LNCaP clone FGC (cell line): ENCODE data around the gene ANXA11.
"Not testable (repeated sequence)": the region's sequence is repeated elsewhere in the genome, so short reads cannot be mapped to it uniquely, and the experiment has no call there.

Experiments used
- DNase-seq: peaks from one replicate; pipeline ENCODE4 v3.0.0-alpha.2; 2011; ENCODE audit warnings: low read depth
- H3K4me3 ChIP-seq: 2 replicates; pipeline ENCODE4 v1.5.1; 2011; ENCODE audit warnings: mild to moderate bottlenecking, low read depth, low read length, control low read depth
- TF ChIP-seq, protein P1 (sequence below): IDR thresholded peaks from 2 replicates; pipeline ENCODE4 v1.5.1; 2012; ENCODE audit warnings: mild to moderate bottlenecking; ENCODE audit not compliant: control insufficient read depth, insufficient read depth; ENCODE audit errors: extremely low read depth

Gene ANXA11

DNA sequence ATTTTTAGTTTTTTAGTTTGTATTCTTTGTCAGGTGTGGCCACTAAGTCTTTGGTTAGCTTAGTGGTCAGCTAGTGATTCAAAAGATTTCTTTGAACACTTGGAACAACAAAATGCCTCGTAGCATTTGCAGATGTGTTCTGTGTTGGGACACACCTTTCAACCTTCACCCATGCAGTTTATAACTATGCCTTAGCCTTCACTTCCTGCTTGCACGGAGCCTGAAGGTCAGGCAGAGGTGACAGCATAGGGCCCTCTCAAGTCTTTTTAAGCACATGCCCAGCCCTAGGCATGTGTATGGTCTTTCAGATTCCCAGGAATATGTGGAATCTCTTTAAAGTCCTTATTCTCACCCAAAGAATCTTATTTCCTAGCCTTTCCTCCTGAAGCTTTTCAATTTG is 55.2 kb downstream of the ANXA11 start:
- no peak for DNase-seq
- no peak overlapping the region for H3K4me3 ChIP-seq
- TF ChIP-seq, protein P1, sequence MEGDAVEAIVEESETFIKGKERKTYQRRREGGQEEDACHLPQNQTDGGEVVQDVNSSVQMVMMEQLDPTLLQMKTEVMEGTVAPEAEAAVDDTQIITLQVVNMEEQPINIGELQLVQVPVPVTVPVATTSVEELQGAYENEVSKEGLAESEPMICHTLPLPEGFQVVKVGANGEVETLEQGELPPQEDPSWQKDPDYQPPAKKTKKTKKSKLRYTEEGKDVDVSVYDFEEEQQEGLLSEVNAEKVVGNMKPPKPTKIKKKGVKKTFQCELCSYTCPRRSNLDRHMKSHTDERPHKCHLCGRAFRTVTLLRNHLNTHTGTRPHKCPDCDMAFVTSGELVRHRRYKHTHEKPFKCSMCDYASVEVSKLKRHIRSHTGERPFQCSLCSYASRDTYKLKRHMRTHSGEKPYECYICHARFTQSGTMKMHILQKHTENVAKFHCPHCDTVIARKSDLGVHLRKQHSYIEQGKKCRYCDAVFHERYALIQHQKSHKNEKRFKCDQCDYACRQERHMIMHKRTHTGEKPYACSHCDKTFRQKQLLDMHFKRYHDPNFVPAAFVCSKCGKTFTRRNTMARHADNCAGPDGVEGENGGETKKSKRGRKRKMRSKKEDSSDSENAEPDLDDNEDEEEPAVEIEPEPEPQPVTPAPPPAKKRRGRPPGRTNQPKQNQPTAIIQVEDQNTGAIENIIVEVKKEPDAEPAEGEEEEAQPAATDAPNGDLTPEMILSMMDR = no peak

DNA sequence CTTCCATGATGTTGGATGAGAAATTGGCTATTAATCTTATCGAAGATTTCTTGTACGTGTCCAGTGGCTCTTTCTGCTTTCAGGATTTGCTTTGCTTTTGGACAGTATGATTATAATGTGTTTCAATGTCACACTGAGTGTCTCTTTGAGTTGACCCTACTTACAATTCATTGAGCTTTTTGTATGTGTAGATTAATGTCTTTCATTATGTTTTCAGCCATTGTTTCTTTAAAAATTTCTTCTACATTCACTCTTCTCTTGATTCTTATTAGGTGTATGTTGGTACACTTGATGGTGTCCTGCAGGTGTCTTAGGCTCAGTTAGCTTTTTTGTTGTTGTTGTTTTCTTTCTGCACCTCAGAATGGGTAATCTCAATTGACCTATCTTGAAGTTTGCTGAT is 56.2 kb downstream of the ANXA11 start:
- no peak for DNase-seq
- no peak overlapping the region for H3K4me3 ChIP-seq
- TF ChIP-seq, protein P1 = no peak

DNA sequence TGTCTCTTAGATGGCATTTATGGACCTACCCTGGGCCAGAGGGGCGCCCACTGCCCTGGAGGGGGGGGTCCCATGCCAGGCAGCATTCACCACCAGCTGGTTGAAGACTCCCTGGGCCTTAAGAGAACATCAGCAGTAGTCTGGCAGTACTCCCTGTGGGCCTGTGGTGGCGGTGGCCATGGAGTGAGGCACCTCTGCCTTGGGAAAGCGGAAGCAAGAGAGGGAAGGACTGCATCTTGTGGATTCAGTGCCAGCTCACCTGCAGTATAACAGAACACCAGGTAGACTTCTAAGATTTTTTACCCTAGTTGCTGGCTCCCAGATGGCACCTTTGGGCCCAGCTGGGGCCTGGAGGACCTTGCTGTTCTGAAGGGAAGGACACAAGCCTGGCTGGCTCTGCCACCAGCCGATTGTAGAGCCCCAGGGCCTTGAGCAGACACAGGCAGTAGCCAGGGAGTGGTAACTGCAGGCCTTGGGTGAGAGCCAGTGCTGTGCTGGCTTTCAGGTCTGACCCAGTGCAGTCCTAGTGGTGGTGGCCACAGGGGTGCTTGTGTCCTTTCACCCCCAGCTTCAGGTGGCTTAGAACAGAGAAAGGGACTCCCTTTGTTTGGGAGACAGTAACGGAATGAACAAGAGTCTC is 57.1 kb downstream of the ANXA11 start:
- no peak overlapping the region for H3K4me3 ChIP-seq
- TF ChIP-seq, protein P1 = no peak
- DNase-seq = no peak

DNA sequence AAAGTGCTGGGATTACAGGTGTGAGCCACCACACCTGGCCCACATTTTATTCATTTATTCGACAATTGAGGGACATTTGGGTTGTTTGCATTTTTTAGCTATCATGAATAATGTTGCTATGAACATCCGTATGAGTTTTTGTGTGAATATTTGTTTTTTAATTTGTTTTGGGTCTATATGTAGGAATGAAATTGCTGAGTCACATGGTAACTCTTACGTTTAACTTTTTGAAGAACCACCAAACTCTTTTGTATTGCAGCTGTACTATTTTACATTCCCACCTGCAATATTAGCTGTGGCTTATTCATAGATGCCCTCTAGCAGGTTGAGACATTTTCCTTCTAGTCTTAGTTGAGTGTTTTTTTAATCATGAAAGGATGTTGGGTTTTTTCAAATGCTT is 58.4 kb downstream of the ANXA11 start:
- no peak overlapping the region for H3K4me3 ChIP-seq
- no peak for DNase-seq
- TF ChIP-seq, protein P1 = no peak

DNA sequence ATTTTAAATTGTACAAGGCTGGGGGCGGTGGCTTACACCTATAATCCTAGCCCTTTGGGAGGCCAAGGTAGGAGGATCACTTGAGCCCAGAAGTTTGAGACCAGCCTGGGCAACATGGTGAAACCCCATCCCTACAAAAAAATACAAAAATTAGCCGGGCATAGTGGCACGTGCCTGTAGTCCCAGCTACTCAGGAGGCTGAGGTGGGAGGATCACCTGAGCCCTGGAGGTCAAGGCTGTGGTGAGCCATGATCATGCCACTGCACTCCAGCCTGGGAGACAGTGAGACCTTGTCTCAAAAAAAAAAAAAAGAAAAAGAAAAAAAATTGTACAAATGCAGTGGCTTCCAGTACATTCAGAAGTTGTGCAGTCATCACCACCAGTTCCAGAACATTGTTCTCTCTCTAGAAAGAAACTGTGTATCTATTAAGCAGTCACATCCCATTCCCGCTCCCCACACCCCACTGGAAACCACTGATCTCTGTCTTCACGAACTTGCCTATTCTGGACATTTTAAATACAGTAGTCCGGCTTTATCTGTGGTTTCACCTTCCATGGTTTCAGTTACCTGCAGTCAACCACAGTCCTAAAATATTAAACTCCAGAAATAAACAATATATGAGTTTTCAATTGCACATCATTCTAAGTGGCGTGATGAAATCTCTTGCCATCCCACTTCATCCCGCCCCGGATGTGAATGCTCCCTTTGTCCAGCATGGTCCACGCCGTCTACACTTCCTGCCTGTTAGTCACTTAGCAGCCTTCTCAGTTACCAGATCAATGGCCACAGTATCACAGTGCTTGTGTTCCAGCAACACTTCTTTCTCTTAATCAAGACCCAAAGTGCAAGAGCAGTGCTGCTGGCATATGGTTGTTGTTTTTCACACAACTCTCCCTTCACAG is 59.7 kb downstream of the ANXA11 start:
- H3K4me3 ChIP-seq, DNase-seq: not testable (repeated sequence)

DNA sequence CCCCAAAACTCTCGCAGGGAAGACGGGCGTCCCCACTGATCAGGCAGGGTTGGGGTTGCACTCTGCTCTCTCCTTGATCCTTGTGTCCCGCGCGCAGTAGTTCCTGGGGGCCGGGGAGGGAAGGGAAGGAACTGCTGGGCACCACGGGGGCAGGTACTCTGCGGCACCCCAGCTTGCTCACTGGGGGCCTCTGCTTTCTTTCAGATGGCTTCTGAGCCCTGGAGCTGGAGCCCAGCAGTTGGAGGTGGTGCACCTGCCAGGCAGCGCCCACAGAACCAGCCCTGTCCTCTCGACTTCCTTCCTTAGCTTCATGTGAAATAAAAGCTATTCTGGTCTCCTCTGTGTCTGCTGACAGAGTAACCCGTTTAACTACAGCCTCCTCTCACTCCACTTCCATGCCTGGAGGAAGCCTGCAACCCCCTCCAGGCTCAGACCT is 60.6 kb downstream of the ANXA11 start:
- TF ChIP-seq, protein P1 = no peak
- no peak for DNase-seq
- H3K4me3 ChIP-seq = peak overlapping the region; percentile 13; the same call in 1 of the 2 replicates

DNA sequence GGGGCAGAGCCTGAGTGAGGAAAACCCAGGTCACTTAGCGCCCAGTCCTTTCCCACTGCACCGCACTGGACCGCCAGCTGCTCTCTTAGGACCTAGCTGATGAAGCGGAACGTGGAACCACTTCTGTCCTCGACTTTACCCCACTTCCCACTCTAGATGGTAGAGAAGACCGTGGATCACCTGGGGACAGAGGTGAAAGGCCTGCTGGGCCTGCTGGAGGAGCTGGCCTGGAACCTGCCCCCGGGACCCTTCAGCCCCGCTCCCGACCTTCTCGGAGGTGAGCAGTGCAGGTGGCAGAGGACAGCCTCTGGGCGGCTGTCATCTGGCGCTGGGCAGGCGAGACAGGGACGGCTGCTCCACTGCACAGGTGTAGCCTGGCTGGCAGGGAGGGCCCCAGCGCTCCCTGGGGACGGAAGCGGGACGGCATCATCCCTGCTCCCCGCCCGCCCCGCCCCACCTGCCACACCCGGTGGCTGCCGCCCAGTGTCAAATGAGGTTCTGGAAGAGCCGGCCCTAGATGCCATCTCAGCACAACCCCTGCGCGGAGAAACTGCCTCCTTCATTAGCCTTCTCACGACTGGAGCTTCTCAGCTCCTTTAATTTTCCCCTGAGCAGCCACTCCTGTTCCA is 61.2 kb downstream of the ANXA11 start:
- peak overlapping the region; percentile 40 for H3K4me3 ChIP-seq
- no peak for DNase-seq
- TF ChIP-seq, protein P1 = no peak
